ENCODE data around the gene CEACAM7. TPM values are rescaled to one million over a fixed set of nuclear protein-coding genes. Genes with fewer than 3 reads are reported as not detected.

Gene CEACAM7
- total and polyA plus RNA-seq, 11 donors = 0.12 to 0.26 TPM; not detected in 9

GRCh38 chr19:41694831-41695635 is 7.0 kb upstream of the CEACAM7 start:
- no peaks in the 10 kb centered on the region for H3K36me3 ChIP-seq
- H3K4me3 ChIP-seq = no peak overlapping the region
- no peak for DNase-seq
- no peaks in the 10 kb centered on the region for H3K4me1 ChIP-seq
- WGBS, 4 donors = 59 to 62% (median 60%) methylated on average over 7 to 8 of the region's 8 CpGs
- no peak for ATAC-seq
- H3K9me3 ChIP-seq = peaks cover 0 to 17% (median 0%) of the 10 kb centered on the region in 12 donors
- TF ChIP-seq POLR2A (IDR thresholded peaks at IDR 0.05) = no peak
- no peak for TF ChIP-seq CTCF (IDR thresholded peaks at IDR 0.05)
- intact Hi-C loops (cut with DNase I) = no loop called here
- H3K27ac ChIP-seq = no peak overlapping the region
- peaks cover 0 to 29% (median 2%) of the 10 kb centered on the region in 9 donors for H3K27me3 ChIP-seq

- no peak overlapping the region for H3K27ac ChIP-seq
- no peaks in the 10 kb centered on the region for H3K36me3 ChIP-seq
- TF ChIP-seq POLR2A (IDR thresholded peaks at IDR 0.05) (no peak), CTCF (IDR thresholded peaks at IDR 0.05) (no peak)
- 42 to 67% (median 58%) methylated on average over 1 of the region's 1 CpG for WGBS, 4 donors
- no peak overlapping the region for H3K4me3 ChIP-seq
- no peaks in the 10 kb centered on the region for H3K4me1 ChIP-seq
- ATAC-seq = no peak
- intact Hi-C loops (cut with DNase I) = no loop called here
- no peak for DNase-seq
- peaks cover 0 to 26% (median 2%) of the 10 kb centered on the region in 9 donors for H3K27me3 ChIP-seq
- H3K9me3 ChIP-seq = peaks cover 0 to 17% (median 0%) of the 10 kb centered on the region in 12 donors
These were observed 6.1 kb upstream of the CEACAM7 start for GRCh38 chr19:41694196-41694595.

GRCh38 chr19:41691268-41691970 is 3.3 kb upstream of the CEACAM7 start:
- no peak overlapping the region for H3K27ac ChIP-seq
- no peaks in the 10 kb centered on the region for H3K4me1 ChIP-seq
- H3K9me3 ChIP-seq = peaks cover 0 to 17% (median 0%) of the 10 kb centered on the region in 12 donors
- intact Hi-C loops (cut with DNase I) = no loop called here
- ATAC-seq (no peak), DNase-seq (no peak)
- no peak for TF ChIP-seq POLR2A (IDR thresholded peaks at IDR 0.05)
- peak in 5 of 12 donors; percentile 15 to 47 (median 34) for TF ChIP-seq CTCF (IDR thresholded peaks at IDR 0.05)
- 26 to 31% (median 29%) methylated on average over 20 of the region's 20 CpGs for WGBS, 4 donors
- no peak overlapping the region for H3K4me3 ChIP-seq
- H3K27me3 ChIP-seq = peaks cover 0 to 23% (median 2%) of the 10 kb centered on the region in 9 donors
- H3K36me3 ChIP-seq = no peaks in the 10 kb centered on the region

- WGBS, 4 donors = 53 to 89% (median 68%) methylated on average over 2 to 3 of the region's 3 CpGs
- TF ChIP-seq CTCF (IDR thresholded peaks at IDR 0.05) = no peak
- no peak for TF ChIP-seq POLR2A (IDR thresholded peaks at IDR 0.05)
These were observed 2.7 kb upstream of the CEACAM7 start for GRCh38 chr19:41690801-41691065.

More at GRCh38 chr19:41690801-41691065, 2.7 kb upstream of the CEACAM7 start:
- H3K36me3 ChIP-seq = no peaks in the 10 kb centered on the region
- H3K9me3 ChIP-seq = peaks cover 0 to 17% (median 0%) of the 10 kb centered on the region in 12 donors
- DNase-seq (no peak), ATAC-seq (no peak)
- H3K4me1 ChIP-seq = no peaks in the 10 kb centered on the region
- intact Hi-C loops (cut with DNase I) = no loop called here
- H3K4me3 ChIP-seq = no peak overlapping the region
- H3K27me3 ChIP-seq = peaks cover 0 to 17% (median 2%) of the 10 kb centered on the region in 9 donors
- H3K27ac ChIP-seq = no peak overlapping the region

Measured in heart left ventricle (tissue), 16 donors.